NCI-H69 (cell line): ENCODE results near the gene ZNF699.
"Not testable (repeated sequence)": the region's sequence is repeated elsewhere in the genome, so short reads cannot be mapped to it uniquely, and the experiment has no call there.

Source experiments
- DNase-seq: peaks from one replicate; lab custom pipeline; 2025; lab: John Stamatoyannopoulos, UW

ZNF699 gene

DNA sequence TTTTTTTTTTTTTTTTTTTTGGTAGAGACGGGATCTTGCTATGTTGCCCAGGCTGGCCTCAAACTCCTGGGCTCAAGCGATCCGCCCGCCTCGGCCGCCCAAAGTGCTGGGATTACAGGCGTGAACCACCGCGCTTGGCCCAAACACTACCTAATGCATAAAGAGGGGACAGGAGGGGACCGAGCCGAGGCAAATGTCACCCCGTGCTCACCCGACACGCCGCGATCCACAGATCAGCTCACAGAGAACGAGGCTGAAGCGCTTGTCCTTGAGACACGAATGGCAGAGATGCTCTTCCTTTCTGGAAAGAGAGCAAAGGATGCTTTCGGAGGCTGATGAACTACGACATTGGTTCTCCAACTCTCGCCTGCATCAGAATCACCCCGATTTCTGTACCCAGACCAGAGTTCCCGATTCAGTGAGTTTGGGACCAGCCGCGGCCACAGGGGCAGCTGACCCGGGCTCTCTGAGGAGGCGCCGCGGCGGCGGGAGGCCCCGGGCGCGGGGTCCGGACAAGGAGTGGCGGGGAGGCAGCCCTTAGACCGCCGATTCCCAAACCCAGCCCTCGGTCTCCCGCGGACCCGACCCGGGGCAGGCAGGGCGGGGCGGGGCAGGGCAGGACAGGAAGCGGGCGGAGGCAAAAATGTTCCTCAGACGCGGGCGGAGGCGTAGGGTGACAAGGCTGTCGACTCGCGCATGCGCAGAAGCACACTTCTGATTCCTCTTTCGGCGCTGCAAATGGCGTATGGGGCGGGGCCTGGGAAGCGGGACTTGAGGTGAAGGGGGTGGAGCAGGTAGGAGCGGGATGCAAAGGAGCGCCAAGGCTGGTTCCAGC lies at the start of gene ZNF699:
ZNF699 (minus strand) TSS at position 700 of the 835 bp plus-strand sequence. CDS start 4,719 bp downstream, outside the sequence.
- DNase-seq, result peak; percentile 99

DNA sequence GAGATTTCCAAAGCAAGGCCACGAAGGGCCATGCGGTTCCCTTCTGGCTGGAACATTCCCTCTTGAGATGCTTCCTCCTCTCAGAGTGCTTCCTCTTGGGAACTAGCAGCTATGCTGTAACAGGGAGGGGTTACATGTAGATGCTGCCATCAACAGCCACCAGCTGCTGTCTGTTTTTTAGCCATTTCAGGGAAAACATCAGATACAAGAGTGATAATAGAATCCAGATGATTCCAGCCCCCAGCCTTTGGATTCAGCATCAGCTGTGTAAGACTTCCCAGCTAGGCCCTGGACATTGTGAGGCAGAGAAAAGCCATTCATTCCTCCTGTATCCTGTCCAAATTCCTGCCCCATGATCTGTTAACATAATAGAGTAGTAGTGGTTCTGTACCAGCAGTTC lies 45.0 kb upstream of the ZNF699 start:
- DNase-seq, result no peak

DNA sequence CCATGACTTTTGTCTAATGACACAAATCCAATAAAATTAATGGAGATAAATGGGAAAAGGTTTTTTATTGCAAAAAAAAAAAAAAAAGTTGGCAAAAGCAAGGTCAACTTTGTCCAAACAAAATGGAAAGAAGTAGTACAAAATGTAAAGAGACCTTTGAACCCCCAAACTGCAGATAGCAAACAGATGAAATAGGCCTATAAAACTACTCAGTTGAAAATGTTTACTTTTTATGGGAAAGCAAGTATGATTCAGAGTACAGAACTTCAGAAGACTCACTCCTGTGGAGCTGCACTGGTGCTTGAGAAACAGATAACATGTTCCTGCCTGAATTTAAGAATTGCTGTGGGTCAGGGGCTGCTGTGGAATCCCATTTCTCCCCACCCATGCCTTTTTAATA lies 43.4 kb upstream of the ZNF699 start:
- no peak for DNase-seq

DNA sequence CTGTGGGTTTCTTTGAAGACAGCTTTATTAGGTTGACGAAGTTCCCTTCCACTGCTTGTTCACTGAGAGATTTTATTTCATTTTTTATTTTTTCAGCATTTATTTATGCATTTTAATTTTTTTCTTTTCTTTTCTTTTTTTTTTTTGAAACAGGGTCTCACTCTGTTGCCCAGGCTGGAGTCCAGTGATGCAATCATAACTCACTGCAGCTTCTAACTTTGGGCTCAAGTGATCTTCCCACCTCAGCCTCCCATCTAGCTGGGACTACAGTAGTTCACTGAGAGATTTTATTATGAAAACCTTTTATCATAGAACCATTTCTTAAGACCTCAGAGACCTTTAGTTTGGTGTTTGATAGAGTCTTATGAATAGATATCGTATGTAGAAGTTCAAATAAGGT lies 42.9 kb upstream of the ZNF699 start:
- DNase-seq, result no peak

DNA sequence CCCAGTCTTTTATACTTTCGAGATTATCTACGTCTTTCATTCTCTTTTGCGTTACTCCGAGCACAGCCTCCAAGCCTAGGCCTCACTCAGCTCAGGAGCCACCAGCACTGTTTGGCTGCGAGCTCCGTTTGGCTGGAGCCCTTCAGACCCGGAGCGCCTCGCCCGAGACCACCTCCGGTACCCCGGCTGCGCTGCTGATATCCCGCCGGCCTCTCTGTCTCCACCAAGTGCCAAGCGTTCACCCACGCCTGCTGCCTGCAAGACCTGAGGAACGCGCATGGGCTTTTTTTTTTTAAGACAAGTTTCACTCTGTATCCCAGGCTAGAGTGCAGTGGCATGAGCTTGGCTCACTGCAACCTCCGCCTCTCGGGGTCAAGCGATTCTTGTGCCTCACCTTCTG lies 39.0 kb upstream of the ZNF699 start:
- no peak for DNase-seq

DNA sequence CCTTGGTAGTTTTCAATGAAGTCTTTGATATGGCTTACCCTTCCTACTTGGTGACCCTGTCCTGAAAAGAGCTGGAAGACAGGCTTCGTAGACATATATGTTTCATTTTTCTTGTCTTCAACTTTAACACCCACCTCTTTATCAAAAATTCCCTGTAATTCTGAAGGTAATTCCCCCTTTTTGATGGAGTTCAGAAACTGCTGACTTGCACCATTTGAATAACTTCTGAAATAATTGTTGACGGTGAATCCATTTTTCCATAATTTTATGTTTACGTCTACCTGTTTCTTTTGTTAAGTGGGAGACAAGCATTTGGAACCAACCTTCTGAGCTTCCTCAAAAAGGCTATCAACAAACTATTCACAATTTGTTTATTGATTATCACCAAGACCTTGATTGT lies 38.6 kb upstream of the ZNF699 start:
- no peak for DNase-seq

DNA sequence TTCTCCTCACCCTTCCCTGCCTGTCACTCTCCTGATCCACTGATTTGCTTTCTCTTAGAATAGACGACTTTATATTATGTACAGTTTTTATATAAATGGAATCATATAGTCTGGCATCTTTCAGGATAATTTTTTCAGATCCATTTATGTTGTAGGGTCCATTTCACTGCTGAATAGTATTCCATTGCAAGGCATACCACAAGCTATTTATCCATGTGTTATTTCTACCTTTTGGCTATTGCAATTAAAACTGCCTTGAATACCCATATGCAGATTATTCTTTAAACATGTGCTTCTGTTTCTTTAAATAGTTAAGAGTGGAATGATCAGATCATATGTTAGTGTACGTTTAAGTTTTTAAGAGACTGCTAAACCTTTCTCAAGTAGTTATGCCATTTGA lies 35.4 kb upstream of the ZNF699 start:
- DNase-seq, result no peak

DNA sequence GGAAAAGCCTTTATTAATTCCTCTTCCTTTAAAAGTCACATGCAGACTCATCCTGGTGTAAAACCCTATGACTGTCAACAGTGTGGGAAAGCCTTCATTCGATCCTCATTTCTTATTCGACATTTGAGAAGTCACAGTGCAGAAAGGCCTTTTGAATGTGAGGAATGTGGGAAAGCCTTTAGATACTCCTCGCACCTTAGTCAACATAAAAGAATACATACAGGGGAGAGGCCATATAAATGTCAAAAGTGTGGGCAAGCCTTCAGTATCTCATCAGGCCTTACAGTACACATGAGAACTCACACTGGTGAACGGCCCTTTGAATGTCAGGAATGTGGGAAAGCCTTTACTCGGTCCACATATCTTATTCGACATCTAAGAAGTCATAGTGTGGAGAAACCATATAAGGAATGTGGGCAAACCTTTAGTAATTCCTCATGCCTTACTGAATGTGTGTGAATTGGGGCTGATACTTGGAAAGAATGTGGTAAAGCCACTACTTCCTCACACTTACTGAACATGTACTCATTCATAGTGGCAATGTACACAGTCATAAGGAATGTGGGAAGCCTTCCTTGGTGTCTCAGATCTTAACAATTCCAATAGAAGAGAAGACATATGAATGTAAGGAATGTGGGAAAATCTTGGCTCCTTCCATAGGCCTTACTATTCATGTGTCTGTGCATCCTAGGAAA lies 33.1 kb upstream of the ZNF699 start:
- no peak for DNase-seq

DNA sequence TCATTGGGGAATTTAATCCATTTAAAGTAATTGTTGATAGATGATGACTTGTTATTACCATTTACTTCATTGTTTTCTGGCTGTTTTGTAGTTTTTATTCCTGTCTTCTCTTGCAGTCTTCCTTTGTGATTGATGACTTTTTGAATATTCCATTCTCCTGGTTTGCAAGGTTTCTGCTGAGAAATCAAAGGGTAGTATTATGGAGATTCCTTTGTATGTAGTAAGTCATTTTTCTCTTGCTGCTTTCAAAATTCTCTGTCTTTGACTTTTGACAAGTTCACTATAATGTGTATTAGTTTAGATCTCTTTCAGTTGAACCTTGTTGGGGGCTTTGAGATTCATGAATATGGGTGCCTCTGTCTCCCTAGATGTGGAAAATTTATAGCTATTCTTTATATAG lies 20.4 kb upstream of the ZNF699 start:
- no peak for DNase-seq

DNA sequence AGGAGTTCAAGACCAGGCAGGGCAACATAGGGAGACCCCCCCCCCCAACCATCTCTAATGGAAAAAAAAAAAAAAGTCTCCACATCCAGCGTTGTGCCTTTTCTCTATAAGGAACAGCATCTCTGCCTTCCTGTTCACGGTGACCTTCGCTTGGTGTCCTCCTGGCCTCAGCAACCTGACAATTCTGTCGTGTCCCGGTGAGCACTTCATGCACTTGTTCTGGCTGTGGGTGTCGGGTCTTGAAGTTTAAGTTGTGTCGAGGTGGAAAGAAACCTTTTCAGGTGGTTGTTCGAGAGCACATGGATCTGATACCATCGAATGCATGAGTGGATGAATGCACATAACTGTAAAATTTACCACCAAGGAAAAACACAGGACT lies 14.9 kb upstream of the ZNF699 start:
- DNase-seq, result no peak

DNA sequence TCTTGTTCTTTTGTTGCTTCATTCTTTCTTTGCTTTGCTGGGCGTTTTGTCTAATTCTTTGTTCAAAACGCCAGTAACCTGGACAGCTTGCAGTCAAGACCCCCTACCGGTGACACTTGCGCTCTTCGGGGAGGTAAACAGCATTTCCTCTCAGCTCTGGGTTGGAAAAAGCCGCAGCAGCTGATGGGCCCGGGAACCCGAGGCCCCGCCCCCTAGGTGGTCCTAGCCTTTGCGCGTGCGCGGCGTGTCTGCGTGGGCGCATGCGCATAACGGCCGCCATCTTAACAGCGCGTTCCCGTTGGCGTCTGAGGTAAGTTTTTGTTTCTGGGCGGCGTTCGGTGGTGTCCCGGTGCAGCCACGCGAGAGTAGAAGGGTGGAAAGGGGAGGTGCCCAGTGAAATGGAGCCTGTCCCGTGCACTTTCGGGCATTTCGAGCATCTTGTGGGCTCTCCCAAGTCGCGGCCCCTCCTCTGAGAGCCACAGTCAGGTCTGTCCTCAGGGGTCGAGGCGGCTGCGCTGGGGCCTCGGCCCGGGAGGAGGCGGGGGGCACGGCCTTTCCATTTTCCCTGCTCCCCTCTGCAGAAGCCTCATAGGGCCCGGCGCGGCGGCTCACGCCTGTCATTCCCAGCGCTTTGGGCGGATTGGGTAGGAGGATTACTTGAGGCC lies 14.4 kb upstream of the ZNF699 start, which contains the start of gene ZNF559:
ZNF559 (plus strand) TSS at position 261 of the 665 bp plus-strand sequence. CDS start 14,371 bp downstream, outside the sequence.
- peak; percentile 96 for DNase-seq

DNA sequence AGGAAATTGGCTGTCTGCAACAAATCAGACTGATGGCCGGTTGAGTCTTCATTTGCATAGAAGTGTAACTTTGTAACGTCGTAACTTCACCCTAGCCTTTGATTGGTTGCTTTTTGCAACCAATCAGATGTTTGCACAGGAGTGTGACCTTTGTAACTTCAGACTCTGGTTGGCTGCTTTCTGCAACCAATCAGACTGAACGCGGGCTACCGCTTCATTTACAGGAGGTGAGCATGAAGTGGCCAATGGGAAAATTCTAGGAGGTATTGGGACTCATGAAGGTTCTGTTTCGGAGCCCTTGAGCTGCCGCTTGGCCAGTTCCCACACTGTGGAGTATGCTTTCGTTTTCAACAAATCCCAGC lies 13.9 kb upstream of the ZNF699 start:
- peak; percentile 82 for DNase-seq

DNA sequence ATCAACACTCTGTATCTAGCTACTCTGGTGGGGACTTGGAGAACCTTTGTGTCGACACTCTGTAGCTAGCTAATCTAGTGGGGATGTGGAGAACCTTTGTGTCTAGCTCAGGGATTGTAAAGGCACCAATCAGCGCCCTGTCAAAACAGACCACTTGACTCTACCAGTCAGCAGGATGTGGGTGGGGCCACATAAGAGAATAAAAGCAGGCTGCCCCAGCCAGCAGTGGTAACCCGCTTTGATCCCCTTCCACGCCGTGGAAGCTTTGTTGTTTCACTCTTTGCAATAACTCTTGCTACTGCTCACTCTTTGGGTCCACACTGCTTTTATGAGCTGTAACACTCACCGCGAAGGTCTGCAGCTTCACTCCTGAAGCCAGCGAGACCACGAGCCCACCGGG lies 12.6 kb upstream of the ZNF699 start:
- DNase-seq, result not testable (repeated sequence)

DNA sequence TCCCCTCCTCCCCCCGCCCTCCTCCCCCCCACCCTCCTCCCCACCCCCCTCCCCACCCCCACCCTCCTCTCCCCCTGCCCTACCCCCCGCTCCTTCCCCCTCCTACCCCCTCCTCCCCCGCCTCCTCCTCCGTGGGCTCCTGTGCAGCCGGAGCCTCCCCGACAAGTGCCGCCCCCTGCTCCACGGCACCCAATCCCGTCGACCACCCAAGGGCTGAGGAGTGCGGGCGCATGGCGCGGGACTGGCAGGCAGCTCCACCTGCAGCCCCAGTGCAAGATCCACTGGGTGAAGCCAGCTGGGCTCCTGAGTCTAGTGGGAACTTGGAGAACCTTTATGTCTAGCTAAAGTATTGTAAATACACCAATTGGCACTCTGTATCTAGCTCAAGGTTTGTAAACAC lies 12.1 kb upstream of the ZNF699 start:
- not testable (repeated sequence) for DNase-seq

DNA sequence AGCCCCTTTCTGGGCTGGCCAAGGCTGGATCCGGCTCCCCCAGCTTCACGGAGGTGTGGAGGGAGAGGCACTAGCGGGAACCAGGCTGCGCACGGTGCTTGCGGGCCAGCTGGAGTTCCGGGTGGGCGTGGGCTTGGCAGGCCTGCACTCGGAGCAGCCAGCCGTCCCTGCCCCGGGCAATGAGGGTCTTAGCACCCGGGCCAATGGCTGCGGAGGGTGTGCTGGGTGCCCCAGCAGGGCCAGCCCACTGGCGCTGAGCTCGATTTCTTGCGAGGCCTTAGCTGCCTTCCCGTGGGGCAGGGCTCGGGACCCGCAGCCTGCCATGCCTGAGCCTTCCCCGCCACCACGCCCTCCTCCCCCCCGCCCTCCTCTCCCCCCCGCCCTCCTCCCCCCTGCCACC lies 11.7 kb upstream of the ZNF699 start:
- no peak for DNase-seq

DNA sequence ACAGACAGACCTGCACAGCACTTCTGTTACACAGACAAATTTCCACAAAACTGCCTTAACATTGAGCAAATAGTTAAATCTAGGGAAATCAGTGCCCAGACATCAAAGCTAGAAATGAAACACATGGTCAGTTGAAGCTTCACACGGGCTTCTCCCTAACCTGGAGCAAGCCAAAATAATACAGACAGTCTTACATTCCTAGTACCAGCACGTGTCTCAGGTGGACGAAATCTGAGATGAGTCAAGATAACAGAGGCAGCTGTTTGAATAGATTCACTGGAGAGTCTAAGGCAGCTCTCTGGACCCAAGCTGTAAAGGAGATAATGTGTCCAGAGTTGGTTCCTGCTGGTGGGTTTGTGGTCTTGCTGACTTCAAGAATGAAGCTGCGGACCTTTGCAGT lies 4.1 kb upstream of the ZNF699 start:
- no peak for DNase-seq

DNA sequence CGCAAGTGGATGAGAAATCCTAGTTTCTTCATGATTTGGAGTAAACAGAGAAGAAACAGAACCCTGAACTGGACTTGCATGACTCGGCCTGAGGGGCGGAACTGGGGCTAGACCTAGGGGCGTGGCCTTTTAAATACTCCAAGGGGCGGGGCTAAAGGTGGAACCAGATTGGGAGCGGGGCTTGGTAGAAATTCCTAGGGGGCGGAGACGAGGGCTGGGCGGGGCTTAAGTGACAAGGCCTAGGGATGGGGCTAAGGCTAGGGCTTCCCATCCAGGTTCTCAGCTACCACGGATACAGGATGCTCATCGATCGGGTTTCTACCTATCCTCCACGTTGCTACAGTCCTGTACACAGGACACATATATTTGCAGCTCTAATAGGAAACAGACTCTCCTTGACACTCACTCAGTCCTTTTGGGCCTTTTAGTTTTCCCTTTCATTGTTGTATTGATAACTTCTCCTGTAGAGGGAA lies 372 bp upstream of the ZNF699 start:
- DNase-seq, result peak; percentile 97

DNA sequence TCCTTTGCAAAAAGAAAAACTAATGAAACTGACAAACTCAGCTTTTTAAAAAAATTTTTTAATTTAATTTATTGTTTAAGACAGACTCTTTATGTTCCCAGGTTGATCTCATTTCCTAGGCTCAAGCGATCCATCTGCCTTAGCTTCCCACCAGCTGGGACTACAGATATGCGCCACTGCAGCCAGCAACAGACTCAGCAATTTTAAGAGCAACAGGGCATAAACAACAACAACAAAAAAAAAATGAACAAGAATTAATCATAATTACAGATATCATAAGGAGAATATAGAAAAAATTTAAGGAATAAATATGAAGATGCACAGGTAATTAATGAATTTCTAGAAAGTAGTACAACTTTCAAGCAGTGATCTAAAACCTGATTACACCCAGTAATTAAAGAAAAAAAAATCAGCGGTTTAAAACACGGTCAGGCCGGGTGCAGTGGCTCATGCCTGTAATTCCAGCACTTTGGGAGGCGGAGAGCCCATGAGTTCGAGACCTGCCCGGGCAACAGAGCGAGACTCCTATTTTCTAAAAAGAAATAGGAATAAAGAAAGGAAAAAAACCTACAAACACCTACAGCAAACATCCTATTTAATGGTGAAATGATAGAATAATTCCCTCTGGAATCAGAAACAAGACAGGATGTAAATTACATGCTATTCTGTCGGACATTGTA lies 1.4 kb downstream of the ZNF699 start:
- DNase-seq, result no peak

DNA sequence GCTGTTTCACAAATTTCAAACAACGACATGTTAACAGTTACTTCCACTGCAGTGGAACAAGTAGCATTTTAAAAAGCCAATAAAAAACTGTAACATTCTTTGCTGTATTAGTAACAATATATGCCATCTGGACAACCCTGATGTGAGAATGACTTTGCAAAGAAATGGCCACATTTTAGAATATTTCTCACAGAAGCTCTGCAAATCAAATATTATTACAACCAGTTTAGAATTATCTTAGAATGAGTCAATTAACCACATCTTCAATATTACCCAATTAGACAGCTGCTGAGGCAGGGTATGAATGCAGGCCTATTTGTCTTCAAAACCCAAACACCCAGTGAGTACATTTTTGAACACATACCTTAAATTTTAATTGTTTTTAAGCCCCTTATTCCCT lies 3.2 kb downstream of the ZNF699 start:
- no peak for DNase-seq

DNA sequence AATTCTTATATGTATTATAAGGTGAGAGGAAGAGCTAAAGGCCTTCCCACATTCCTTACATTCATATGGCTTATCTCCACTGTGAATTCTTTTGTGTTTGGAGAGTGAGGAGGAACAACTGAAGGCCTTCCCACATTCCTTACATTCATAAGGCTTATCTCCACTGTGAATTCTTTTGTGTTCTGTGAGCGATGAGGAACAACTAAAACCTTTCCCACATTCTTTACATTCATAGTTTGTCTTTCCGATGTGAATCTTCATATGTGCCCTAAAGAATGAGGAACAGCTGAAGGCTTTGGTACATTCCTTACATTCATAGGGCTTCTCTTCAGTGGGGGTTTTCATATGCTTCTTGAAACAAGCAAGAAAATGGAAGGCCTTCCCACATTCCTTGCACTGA lies 13.3 kb downstream of the ZNF699 start:
- DNase-seq, result no peak

DNA sequence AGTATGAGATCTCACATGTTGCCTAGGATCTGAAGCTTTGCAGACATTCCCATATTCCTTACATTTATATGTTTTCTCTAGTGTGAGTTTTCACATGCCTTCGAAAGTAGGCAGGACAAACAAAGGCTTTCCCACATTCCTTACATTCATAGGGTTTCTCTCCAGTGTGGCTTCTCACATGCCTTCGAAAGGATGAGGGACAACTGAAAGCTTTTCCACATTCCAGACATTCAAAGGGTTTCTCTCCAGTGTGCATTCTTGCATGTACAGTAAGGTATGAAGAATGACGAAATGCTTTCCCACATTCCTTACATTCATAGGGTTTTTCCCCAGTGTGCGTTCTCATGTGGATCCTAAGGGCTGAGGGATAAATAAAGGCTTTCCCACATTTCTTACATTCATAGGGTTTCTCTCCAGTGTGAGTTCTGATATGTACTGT lies 14.2 kb downstream of the ZNF699 start:
- no peak for DNase-seq

DNA sequence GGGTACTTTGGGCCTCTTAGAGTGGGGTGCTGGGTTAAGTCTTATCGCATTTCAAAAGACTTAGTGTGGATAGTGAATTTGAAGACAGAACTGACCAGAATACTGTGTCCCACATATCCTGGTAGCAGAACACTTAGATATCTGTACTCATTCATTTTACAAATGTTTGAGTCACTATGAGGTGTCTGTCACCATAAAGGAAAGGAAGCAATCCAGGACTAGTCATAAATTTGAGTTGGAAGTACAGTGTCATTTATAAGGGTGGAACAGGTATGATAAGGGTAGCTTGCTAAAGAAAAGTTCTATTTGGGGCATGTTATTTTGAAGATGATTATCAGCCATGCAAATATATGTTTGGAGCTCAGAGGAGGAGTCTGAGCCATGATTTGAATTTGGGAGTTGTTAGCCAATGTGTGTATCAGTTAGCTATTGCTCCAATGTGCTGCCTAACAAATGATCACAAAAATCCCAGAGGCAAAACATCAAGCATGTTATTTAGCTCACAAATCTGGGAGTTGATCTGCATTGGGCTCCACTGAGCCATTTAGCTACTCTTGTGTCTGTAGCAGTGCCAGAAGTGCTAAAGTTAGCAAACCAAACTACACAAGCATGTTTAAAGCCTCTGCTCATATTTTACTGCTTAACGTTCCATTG lies 20.3 kb downstream of the ZNF699 start:
- DNase-seq, result no peak
